ENCODE results near the gene PLCH1.

PLCH1 gene

GRCh38 chr3:155488671-155489070, 256.2 kb downstream of the PLCH1 start:
- no peak overlapping the region for H3K27ac ChIP-seq
- H3K4me3 ChIP-seq = no peak overlapping the region
- H4K20me1 ChIP-seq = no peaks in the 10 kb centered on the region
- TF ChIP-seq Cebpa-rat (IDR thresholded peaks at IDR 0.05) = no peak
- H3K4me2 ChIP-seq = no peak overlapping the region
- peaks cover 0 to 3% (median 2%) of the 10 kb centered on the region in 10 experiments; a peak in 8 of 20 replicates for H3K4me1 ChIP-seq
- peaks cover 0 to 69% (median 7%) of the 10 kb centered on the region in 11 experiments; a peak in 9 of 22 replicates for H3K36me3 ChIP-seq
- no peaks in the 10 kb centered on the region for H3K9me3 ChIP-seq (replicated peaks in 1 of 11)
- no peaks in the 10 kb centered on the region for H3K27me3 ChIP-seq
- no peak overlapping the region for H3K9ac ChIP-seq

- no peak for TF ChIP-seq Cebpa-rat (IDR thresholded peaks at IDR 0.05)
- no peaks in the 10 kb centered on the region for H3K9me3 ChIP-seq (replicated peaks in 1 of 11)
- peaks cover 0 to 7% (median 4%) of the 10 kb centered on the region in 10 experiments; a peak in 8 of 20 replicates for H3K4me1 ChIP-seq
- no peak overlapping the region for H3K9ac ChIP-seq
- peaks cover 0 to 73% (median 6%) of the 10 kb centered on the region in 11 experiments; a peak in 9 of 22 replicates for H3K36me3 ChIP-seq
- no peaks in the 10 kb centered on the region for H3K27me3 ChIP-seq
- no peak overlapping the region for H3K27ac ChIP-seq
- H3K4me2 ChIP-seq = no peak overlapping the region
- no peak overlapping the region for H3K4me3 ChIP-seq
- no peaks in the 10 kb centered on the region for H4K20me1 ChIP-seq
These were observed 259.0 kb downstream of the PLCH1 start for GRCh38 chr3:155485897-155486296.

- H3K36me3 ChIP-seq = peaks cover 0 to 45% (median 5%) of the 10 kb centered on the region in 11 experiments; a peak in 9 of 22 replicates
- no peak overlapping the region for H3K4me3 ChIP-seq
- no peaks in the 10 kb centered on the region for H3K27me3 ChIP-seq
- no peak overlapping the region for H3K27ac ChIP-seq
- H3K4me1 ChIP-seq = peaks cover 0 to 8% (median 4%) of the 10 kb centered on the region in 10 experiments; a peak in 8 of 20 replicates
- no peaks in the 10 kb centered on the region for H4K20me1 ChIP-seq
- H3K9me3 ChIP-seq (replicated peaks in 1 of 11) = peaks cover 6 to 16% (median 8%) of the 10 kb centered on the region in 11 experiments; a peak in 16 of 22 replicates
- TF ChIP-seq Cebpa-rat (IDR thresholded peaks at IDR 0.05) = no peak
- H3K9ac ChIP-seq = no peak overlapping the region
- peak overlapping the region in 3 of 11 experiments; percentile 10 to 48 (median 30); a peak in 5 of 22 replicates for H3K4me2 ChIP-seq
These were observed 263.3 kb downstream of the PLCH1 start for GRCh38 chr3:155481591-155481990.

DNA sequence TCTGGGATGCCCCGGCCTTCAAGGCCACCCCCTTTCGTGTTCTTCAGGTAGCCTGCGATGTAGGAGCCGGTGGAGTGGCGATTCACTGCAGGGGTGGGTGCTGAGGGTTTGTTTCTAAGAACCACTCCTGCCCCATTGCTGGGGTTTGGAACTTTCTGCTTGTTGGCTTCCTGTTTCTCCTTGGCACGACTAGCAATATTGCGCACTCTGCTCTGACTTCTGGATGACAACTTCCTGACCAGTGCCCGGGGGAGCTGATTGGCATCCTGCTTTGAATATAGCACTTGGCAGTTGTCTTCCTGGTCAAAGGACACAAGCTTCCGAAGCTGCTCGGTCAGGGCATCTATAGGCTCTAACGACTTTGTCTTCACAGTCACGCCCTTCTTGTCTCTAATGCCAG, 263.8 kb downstream of the PLCH1 start:
- TF ChIP-seq Cebpa-rat (IDR thresholded peaks at IDR 0.05) = no peak
- H3K9ac ChIP-seq = no peak overlapping the region
- H3K27me3 ChIP-seq = no peaks in the 10 kb centered on the region
- no peak overlapping the region for H3K27ac ChIP-seq
- peak overlapping the region in 5 of 11 experiments; percentile 5 to 48 (median 29); a peak in 7 of 22 replicates for H3K4me2 ChIP-seq
- H3K4me1 ChIP-seq = peaks cover 0 to 8% (median 4%) of the 10 kb centered on the region in 10 experiments; a peak in 8 of 20 replicates
- H3K4me3 ChIP-seq = no peak overlapping the region
- peaks cover 9 to 17% (median 12%) of the 10 kb centered on the region in 11 experiments; a peak in 16 of 22 replicates for H3K9me3 ChIP-seq (replicated peaks in 1 of 11)
- H3K36me3 ChIP-seq = peaks cover 0 to 43% (median 5%) of the 10 kb centered on the region in 11 experiments; a peak in 9 of 22 replicates
- no peaks in the 10 kb centered on the region for H4K20me1 ChIP-seq

DNA sequence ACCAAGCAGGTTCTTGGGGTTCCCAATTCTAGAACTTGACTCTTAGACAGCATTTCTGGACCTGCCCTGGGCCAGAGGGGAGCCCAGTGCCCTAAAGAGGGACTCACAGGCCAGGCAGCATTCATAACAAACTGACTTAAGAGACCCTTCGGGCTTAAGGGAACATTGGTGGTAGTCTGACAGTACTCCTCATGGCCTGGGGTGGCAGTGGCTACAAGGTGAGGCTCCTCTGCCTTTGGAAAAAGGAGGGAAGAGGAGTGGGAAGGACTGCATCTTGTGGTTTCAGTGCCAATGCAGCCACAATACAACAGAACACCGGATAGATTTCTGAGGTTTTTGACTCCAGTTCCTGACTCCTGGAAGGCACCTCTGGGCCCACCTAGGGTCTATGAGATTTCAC, 279.2 kb downstream of the PLCH1 start:
- no peaks in the 10 kb centered on the region for H3K27me3 ChIP-seq
- H3K4me2 ChIP-seq = no peak overlapping the region
- H4K20me1 ChIP-seq = no peaks in the 10 kb centered on the region
- no peak overlapping the region for H3K4me3 ChIP-seq
- H3K4me1 ChIP-seq = no peaks in the 10 kb centered on the region; a peak in 1 of 20 replicates
- no peak overlapping the region for H3K27ac ChIP-seq
- no peak for TF ChIP-seq Cebpa-rat (IDR thresholded peaks at IDR 0.05)
- H3K36me3 ChIP-seq = peaks cover 0 to 6% (median 0%) of the 10 kb centered on the region in 11 experiments; a peak in 1 of 22 replicates
- H3K9ac ChIP-seq = no peak overlapping the region
- peaks cover 22 to 41% (median 36%) of the 10 kb centered on the region in 11 experiments; a peak in 21 of 22 replicates for H3K9me3 ChIP-seq (replicated peaks in 1 of 11)

- Histone ChIP-seq H3K27ac (no peak overlapping the region), H3K4me3 (no peak overlapping the region)
- no peak for TF ChIP-seq Cebpa-rat (IDR thresholded peaks at IDR 0.05)
These were observed 282.2 kb downstream of the PLCH1 start for GRCh38 chr3:155462672-155463071.

GRCh38 chr3:155457591-155457990, 287.3 kb downstream of the PLCH1 start:
- no peaks in the 10 kb centered on the region for H4K20me1 ChIP-seq
- H3K9ac ChIP-seq = no peak overlapping the region
- H3K4me2 ChIP-seq = no peak overlapping the region
- no peak overlapping the region for H3K27ac ChIP-seq
- H3K4me1 ChIP-seq = no peaks in the 10 kb centered on the region; a peak in 1 of 20 replicates
- H3K36me3 ChIP-seq = no peaks in the 10 kb centered on the region
- TF ChIP-seq Cebpa-rat (IDR thresholded peaks at IDR 0.05) = no peak
- no peaks in the 10 kb centered on the region for H3K27me3 ChIP-seq
- H3K4me3 ChIP-seq = no peak overlapping the region
- peaks cover 0 to 6% (median 0%) of the 10 kb centered on the region in 11 experiments; a peak in 5 of 22 replicates for H3K9me3 ChIP-seq (replicated peaks in 1 of 11)

More at GRCh38 chr3:155462672-155463071, 282.2 kb downstream of the PLCH1 start:
- H3K9me3 ChIP-seq (replicated peaks in 1 of 11) = peaks cover 7 to 26% (median 20%) of the 10 kb centered on the region in 11 experiments; a peak in 18 of 22 replicates
- no peaks in the 10 kb centered on the region for H3K27me3 ChIP-seq
- H3K36me3 ChIP-seq = peaks cover 0 to 6% (median 0%) of the 10 kb centered on the region in 11 experiments; a peak in 1 of 22 replicates
- H3K4me1 ChIP-seq = no peaks in the 10 kb centered on the region; a peak in 1 of 20 replicates
- H4K20me1 ChIP-seq = no peaks in the 10 kb centered on the region
- H3K4me2 ChIP-seq = no peak overlapping the region
- H3K9ac ChIP-seq = no peak overlapping the region

GRCh38 chr3:155455765-155456164, 289.1 kb downstream of the PLCH1 start:
- Histone ChIP-seq H3K9me3 (replicated peaks in 1 of 11) (peaks cover 0 to 6% (median 0%) of the 10 kb centered on the region in 11 experiments; a peak in 5 of 22 replicates), H3K27ac (no peak overlapping the region), H3K36me3 (no peaks in the 10 kb centered on the region), H4K20me1 (no peaks in the 10 kb centered on the region), H3K4me1 (no peaks in the 10 kb centered on the region), H3K27me3 (no peaks in the 10 kb centered on the region), H3K4me3 (no peak overlapping the region), H3K9ac (no peak overlapping the region), H3K4me2 (no peak overlapping the region)
- TF ChIP-seq Cebpa-rat (IDR thresholded peaks at IDR 0.05) = no peak

- H3K4me3 ChIP-seq = no peak overlapping the region
- H3K4me2 ChIP-seq = no peak overlapping the region
- TF ChIP-seq Cebpa-rat (IDR thresholded peaks at IDR 0.05) = no peak
- H3K9ac ChIP-seq = no peak overlapping the region
- H3K27me3 ChIP-seq = no peaks in the 10 kb centered on the region
- no peaks in the 10 kb centered on the region for H3K4me1 ChIP-seq
- no peaks in the 10 kb centered on the region for H4K20me1 ChIP-seq
- no peaks in the 10 kb centered on the region for H3K36me3 ChIP-seq
- no peak overlapping the region for H3K27ac ChIP-seq
- peaks cover 0 to 6% (median 0%) of the 10 kb centered on the region in 11 experiments; a peak in 5 of 22 replicates for H3K9me3 ChIP-seq (replicated peaks in 1 of 11)
These were observed 291.4 kb downstream of the PLCH1 start for GRCh38 chr3:155453512-155453911.
